Right lobe of liver (tissue), 4 donors: ENCODE data around the gene DET1.
"Not testable (repeated sequence)": the region's sequence is repeated elsewhere in the genome, so short reads cannot be mapped to it uniquely, and the experiment has no call there.

ENCODE experiments used
- CTCF ChIP-seq, 4 donors: fragments of 200-600 bp in 3 of 4; fragments of 450-650 bp in 1 of 4; IDR thresholded peaks; one replicate each; pipeline versions ENCODE4 v1.5.1 to v1.8.0; 2016 to 2022; ENCODE audit warnings: antibody characterized with exemption in 4 of 4, mild to moderate bottlenecking in 2 of 4
- POLR2A ChIP-seq: fragments of 450-650 bp; IDR thresholded peaks from one replicate; pipeline ENCODE4 v1.6.1; 2017; ENCODE audit warnings: antibody characterized with exemption, mild to moderate bottlenecking
- donor health status: DM: no; HTN: no; CAD: no.
- donor health status: DM: no; HTN: no; CAD: no.
- donor health status: DM: no; HTN: yes; CAD: no.

- TF ChIP-seq POLR2A; CTCF (IDR thresholded peaks at IDR 0.05): not testable (repeated sequence)
Measured at GRCh38 chr15:88524094-88524493, 22.4 kb downstream of the DET1 start.
